Skeletal muscle satellite cell (primary cell): ENCODE measurements around the gene NRSN2. TPM values are rescaled to one million over a fixed set of nuclear protein-coding genes. Genes with fewer than 3 reads are reported as not detected.

Source experiments
- H3K27me3 ChIP-seq: 2 replicates; pipeline ENCODE4 v1.7.0; 2013; ENCODE audit warnings: low read length; ENCODE audit not compliant: control insufficient read depth, insufficient read depth
- H3K36me3 ChIP-seq: 2 replicates; pipeline ENCODE4 v1.7.0; 2013; ENCODE audit warnings: mild to moderate bottlenecking, control low read depth, low read length; ENCODE audit not compliant: insufficient read depth
- H3K4me1 ChIP-seq: 2 replicates; pipeline ENCODE4 v1.7.0; 2013; ENCODE audit warnings: low read length; ENCODE audit not compliant: control insufficient read depth, insufficient read depth
- H3K4me2 ChIP-seq: 2 replicates; pipeline ENCODE4 v1.7.0; 2013; ENCODE audit warnings: mild to moderate bottlenecking, low read length
- H3K4me3 ChIP-seq: 2 replicates; pipeline ENCODE4 v1.7.0; 2013; ENCODE audit warnings: low read length
- H3K9ac ChIP-seq: 2 replicates; pipeline ENCODE4 v1.7.0; 2013; ENCODE audit warnings: mild to moderate bottlenecking, low read depth, low read length, moderate library complexity
- H3K9me3 ChIP-seq: replicated peaks from 2 replicates; pipeline ENCODE4 v1.7.0; 2013; ENCODE audit warnings: mild to moderate bottlenecking, control low read depth, low read length
- total RNA-seq: library from RNA; depleted of rRNA; stranded (reverse); fragments of >200 nt; gene quantifications from 2 replicates; pipeline ENCODE4 v1.2.3, GENCODE V29; 2012; rRNA removed

Gene NRSN2, protein sequence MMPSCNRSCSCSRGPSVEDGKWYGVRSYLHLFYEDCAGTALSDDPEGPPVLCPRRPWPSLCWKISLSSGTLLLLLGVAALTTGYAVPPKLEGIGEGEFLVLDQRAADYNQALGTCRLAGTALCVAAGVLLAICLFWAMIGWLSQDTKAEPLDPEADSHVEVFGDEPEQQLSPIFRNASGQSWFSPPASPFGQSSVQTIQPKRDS
- 18.0 and 28.8 TPM in 2 replicates for total RNA-seq

DNA sequence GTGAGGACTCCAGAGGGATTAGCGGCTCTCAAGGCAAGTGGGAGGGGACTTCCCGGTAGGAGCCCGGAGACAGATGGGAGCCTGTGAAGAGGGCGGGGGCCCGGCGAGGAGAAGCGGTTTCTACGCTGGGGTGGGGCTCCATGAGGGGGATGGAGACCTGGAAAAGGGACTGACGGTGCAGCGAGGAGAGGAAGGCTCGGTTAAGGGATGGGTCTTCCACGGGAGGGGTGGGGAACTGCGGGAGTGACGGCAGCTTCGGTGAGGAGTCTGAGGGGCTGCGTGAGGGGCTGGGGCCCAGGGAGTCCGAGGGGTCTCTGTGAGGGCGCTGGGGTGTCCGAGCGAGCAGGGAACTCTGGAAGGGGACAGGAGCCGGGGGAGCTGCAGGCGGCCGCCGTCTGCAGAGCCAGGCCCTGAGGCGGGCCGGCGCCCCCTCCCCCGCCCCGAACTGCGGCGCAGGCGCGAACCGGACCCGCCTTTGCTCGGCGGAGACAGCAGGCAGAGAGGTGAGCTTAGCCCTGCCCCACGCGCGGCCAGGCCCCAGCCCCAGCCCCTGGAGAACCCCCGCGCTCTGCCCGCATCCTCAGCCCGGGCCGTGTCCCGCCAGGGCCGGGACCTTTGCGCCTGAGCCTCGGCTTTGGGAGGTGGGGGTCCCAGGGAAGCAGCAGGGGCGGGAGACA is at the start of gene NRSN2:
Gene NRSN2 (plus strand): TSS at position 472 of the 677 bp plus-strand sequence. CDS start 2,533 bp downstream, outside the sequence.
- Histone ChIP-seq H3K9ac (peak within 1 kb of the TSS; percentile 86), H3K9me3 (peaks cover 6% of the 10 kb centered on the region), H3K4me2 (peak within 1 kb of the TSS; percentile 96), H3K27me3 (no peaks in the 10 kb centered on the region), H3K36me3 (no peaks in the 10 kb centered on the region), H3K4me1 (peaks cover 5% of the 10 kb centered on the region), H3K4me3 (peak within 1 kb of the TSS; percentile 88)

DNA sequence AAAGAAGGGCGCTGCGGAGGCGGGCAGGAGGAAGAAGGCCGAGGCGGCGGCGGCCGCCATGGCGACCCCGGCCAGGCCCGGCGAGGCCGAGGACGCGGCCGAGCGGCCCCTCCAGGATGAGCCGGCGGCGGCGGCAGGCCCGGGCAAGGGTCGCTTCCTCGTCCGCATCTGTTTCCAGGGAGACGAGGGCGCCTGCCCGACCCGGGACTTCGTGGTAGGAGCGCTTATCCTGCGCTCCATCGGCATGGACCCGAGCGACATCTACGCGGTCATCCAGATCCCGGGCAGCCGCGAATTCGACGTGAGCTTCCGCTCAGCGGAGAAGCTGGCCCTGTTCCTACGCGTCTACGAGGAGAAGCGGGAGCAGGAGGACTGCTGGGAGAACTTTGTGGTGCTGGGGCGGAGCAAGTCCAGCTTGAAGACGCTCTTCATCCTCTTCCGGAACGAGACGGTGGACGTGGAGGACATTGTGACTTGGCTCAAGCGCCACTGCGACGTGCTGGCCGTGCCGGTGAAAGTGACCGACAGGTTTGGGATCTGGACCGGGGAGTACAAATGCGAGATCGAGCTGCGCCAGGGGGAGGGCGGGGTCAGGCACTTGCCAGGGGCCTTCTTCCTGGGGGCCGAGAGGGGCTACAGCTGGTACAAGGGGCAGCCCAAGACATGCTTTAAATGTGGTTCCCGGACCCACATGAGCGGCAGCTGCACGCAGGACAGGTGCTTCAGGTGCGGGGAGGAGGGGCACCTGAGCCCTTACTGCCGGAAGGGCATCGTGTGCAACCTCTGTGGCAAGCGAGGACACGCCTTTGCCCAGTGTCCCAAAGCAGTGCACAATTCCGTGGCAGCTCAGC is 48.8 kb upstream of the NRSN2 start:
- Histone ChIP-seq H3K9ac (peak overlapping the region; percentile 96), H3K4me2 (peak overlapping the region; percentile 93), H3K27me3 (no peaks in the 10 kb centered on the region), H3K9me3 (no peaks in the 10 kb centered on the region), H3K4me3 (peak overlapping the region; percentile 75), H3K4me1 (peaks cover 20% of the 10 kb centered on the region), H3K36me3 (peaks cover 3% of the 10 kb centered on the region)

DNA sequence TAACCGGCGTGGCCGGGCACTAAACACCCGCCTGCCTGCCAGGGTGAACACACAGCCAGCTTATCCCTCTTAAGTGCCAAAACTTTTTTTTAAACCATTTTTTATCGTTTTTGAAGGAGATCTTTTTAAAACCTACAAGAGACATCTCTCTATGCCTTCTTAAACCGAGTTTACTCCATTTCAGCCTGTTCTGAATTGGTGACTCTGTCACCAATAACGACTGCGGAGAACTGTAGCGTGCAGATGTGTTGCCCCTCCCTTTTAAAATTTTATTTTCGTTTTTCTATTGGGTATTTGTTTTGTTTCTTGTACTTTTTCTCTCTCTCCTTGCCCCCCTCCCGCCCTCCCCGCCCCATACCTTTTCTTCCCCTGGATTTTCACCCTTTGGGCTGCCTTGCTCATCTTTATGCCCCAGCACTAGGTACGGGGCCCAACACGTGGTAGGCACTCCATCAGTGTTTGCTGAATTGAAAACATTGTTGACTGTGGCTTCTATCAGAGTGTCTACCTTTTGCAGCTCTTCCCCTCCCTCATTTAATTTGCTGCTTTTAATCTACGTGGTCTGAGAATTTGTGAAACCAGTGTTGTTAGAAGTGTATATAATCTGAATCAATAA is 48.0 kb upstream of the NRSN2 start:
- Histone ChIP-seq H3K4me1 (peaks cover 20% of the 10 kb centered on the region), H3K9ac (peak overlapping the region; percentile 96), H3K4me3 (peak overlapping the region; percentile 75)

DNA sequence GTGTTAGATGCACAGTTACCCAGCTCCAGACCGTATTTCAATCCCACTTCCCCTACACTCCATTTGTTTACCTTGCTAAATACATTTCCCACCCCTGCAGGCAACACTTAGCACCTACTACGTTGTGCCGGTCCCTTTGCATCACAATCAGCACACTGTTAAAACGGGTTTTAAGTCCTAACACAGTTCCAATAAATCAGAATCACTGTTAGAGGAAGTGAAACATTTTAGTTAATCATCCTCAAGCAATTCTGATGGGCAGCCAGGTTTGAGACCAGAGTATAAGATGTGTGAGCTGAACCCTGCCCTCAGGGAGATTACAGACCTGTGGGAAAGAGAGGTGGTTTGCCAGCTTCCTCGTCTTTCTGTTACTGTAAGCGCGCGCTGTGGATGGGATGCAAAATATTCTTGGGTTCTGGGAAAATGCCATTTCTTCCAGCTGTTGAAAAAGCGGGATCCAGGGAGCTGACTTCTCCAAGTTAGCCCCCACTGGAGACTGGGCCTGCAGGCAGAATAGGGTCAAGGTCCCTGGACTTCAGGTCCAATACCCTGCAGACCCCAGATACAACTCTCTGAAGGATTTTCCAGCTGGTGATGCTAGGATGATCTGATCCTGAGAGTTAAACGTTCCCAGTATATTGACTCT is 46.4 kb upstream of the NRSN2 start:
- Histone ChIP-seq H3K4me2 (peak overlapping the region; percentile 93), H3K36me3 (peaks cover 3% of the 10 kb centered on the region), H3K4me3 (peak overlapping the region; percentile 75)

More for the DNA sequence above, 48.0 kb upstream of the NRSN2 start:
- Histone ChIP-seq H3K4me2 (peak overlapping the region; percentile 93), H3K36me3 (peaks cover 3% of the 10 kb centered on the region), H3K9me3 (no peaks in the 10 kb centered on the region), H3K27me3 (no peaks in the 10 kb centered on the region)

DNA sequence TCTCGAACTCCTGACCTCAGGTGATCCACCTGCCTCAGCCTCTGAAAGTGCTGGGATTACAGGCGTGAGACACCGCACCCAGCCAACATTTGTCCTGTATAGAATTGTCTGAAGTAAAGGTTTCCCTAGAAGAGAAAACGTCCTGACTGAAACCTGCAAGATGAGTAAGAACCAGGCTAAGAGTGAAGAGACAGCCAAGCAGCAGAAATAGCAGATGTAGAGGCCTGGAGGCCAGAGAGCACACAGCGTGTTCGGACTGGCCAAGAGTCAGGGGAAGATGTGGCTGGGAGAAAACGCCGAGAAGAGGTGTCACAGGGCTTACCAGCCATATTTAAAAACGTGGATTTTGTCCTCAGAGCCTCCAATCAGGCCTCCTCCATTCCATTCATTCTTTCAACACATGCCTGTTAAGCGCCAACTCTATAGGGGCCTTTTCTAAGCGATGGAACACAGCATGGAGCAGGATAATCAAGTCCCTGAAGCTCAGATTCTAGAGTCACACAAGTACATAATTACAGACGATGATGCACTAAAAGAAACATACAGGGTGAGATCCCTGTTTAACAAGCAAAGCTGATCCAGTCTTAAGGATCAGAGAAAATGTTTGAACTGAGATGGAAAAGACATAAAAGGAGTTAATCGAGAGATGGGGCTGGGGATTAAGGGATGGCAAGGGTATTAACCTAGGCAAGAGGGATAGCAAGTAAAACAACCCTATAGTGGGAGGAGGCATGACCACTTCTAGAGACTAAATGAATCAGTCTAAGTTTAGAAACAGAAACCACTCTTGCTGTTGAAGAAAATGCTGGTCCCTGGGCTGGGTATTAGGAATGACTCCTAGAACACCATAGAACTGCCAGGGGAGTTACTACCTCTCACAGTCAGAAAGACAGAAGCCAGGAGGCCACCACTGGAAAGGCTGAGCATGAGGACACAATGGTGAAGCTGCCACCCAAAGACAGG is 44.7 kb upstream of the NRSN2 start:
- H3K9ac ChIP-seq = no peak overlapping the region
- H3K4me1 ChIP-seq = peaks cover 15% of the 10 kb centered on the region
- H3K4me2 ChIP-seq = no peak overlapping the region
- H3K4me3 ChIP-seq = no peak overlapping the region
- no peaks in the 10 kb centered on the region for H3K9me3 ChIP-seq
- no peaks in the 10 kb centered on the region for H3K27me3 ChIP-seq
- peaks cover 3% of the 10 kb centered on the region for H3K36me3 ChIP-seq

More for the DNA sequence above, 46.4 kb upstream of the NRSN2 start:
- no peaks in the 10 kb centered on the region for H3K9me3 ChIP-seq
- H3K27me3 ChIP-seq = no peaks in the 10 kb centered on the region
- H3K9ac ChIP-seq = no peak overlapping the region
- peaks cover 20% of the 10 kb centered on the region for H3K4me1 ChIP-seq

DNA sequence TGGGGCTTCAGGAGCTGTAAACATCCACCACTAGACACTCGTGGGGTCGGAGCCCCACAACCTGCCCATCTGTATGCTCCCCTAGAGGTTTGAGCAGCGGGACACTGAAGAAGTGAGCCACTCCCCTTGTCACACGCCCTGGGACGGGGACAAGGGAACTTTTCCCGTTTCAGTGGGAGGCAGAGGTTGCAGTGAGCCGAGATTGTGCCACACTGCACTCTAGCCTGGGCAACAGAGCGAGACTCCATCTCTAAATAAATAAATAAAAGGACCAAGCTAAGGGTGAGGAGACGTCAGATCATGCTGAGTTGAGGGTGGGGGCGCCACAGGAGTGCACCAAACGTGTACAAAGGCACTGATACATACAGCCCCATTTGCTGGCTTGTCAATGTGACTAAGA is 41.2 kb upstream of the NRSN2 start:
- no peak overlapping the region for H3K4me3 ChIP-seq
- peaks cover 13% of the 10 kb centered on the region for H3K4me1 ChIP-seq
- no peaks in the 10 kb centered on the region for H3K27me3 ChIP-seq

DNA sequence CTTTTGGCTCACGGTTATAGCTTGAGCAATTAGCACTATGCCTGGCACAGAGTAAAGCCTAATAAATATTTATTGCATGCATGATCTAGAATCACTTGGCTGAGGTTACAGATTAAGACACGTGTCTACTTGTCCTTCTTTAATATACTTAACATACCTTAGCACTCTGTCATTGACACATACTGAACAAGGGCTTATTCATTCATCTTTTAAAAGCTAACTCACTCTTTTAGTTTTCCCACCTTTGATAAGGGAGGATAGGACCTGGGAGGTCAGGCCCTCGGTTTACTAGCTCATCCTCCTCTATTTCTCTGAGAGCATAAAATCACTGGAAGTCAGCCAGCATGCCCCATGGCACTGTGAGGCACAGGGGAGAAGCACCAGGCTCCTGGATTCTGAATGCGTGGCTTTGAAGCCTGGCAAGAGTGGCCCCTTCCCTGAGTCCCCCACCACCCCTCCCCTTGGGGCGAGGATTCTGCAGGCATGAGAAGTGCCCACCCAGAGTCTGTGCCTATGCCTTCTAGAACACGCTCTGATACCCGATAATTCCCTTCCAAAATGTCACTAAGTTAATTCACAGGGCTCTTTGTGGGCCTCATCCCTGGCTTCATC is 38.4 kb upstream of the NRSN2 start:
- Histone ChIP-seq H3K9me3 (no peaks in the 10 kb centered on the region), H3K4me1 (peaks cover 16% of the 10 kb centered on the region), H3K9ac (no peak overlapping the region), H3K36me3 (no peaks in the 10 kb centered on the region), H3K27me3 (no peaks in the 10 kb centered on the region), H3K4me2 (no peak overlapping the region), H3K4me3 (no peak overlapping the region)

More for the DNA sequence above, 41.2 kb upstream of the NRSN2 start:
- Histone ChIP-seq H3K36me3 (peaks cover 3% of the 10 kb centered on the region), H3K4me2 (no peak overlapping the region), H3K9me3 (no peaks in the 10 kb centered on the region), H3K9ac (no peak overlapping the region)

DNA sequence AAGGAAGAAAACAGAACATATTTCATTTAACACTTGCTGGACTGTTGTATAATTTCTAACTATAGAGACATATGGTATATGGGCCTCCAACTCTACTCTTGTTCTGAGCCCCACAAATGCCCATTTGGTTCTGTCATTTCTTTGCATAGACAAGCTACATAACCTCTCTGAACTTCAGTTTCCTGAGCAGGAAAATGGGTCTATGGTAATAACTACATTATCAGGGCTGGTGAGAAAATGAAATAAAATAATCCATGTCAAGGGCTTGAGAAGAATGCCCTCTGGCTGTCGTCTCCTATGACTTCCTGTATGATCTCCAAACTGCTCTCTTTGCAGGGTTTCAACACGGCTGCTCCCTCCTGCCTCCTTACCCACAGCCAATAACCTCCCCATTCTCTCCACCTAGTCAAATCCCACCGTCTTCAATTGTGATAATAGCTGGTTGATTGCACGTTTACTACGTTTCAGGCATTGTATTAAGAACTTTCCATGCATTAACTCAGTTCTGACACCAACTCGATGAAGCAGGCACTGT is 37.5 kb upstream of the NRSN2 start:
- H3K9me3 ChIP-seq = no peaks in the 10 kb centered on the region
- peak overlapping the region; percentile 84 for H3K4me2 ChIP-seq
- peak overlapping the region; percentile 78 for H3K9ac ChIP-seq
- no peaks in the 10 kb centered on the region for H3K27me3 ChIP-seq
- no peaks in the 10 kb centered on the region for H3K36me3 ChIP-seq
- peaks cover 23% of the 10 kb centered on the region for H3K4me1 ChIP-seq
- peak overlapping the region; percentile 69 for H3K4me3 ChIP-seq

DNA sequence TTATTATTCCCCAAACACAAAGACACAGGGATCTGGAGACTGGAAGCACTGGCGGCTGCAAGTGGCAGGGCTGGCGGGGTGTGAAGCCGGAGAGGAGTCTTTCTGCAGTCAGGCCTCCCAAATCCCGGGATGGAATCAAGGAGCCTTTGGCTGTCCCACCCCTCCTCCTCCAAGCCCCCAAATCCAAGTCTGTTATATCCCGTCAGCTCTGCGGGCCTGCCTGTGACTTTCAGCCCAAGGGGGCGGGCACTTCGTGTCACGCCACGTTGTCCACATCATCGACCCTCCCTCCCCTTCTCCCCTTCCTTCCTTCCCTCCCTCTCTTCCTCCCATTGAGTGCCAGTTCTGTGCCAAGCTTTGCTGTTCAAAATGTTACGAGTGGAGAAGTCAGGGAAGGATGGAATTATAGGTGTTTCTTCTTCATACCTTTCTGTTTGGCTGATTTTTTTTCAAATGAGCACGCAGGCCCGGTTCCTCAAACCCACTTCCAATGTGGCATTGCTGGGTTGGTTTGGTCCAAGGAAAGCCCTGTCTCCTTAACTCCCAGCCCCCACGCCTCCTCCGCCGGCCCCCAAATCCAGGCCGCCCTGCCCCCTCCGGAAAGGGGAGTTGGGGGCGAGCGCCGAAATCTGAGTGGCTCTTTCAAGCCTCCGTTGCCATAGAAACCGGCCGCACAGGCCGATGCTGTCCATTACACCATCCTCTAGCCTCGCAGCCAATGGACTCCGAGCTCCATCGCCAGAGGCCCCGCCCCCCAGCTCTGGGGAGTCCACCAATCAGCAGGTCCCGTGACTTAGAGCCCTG is 36.9 kb upstream of the NRSN2 start:
- Histone ChIP-seq H3K27me3 (no peaks in the 10 kb centered on the region), H3K4me1 (peaks cover 23% of the 10 kb centered on the region), H3K4me2 (peak overlapping the region; percentile 84), H3K9ac (peak overlapping the region; percentile 78), H3K9me3 (no peaks in the 10 kb centered on the region), H3K36me3 (no peaks in the 10 kb centered on the region), H3K4me3 (peak overlapping the region; percentile 69)
